HG02938 (cell line): ENCODE data around the gene MFSD11.
"Not testable (repeated sequence)": the region's sequence is repeated elsewhere in the genome, so short reads cannot be mapped to it uniquely, and the experiment has no call there.

Source experiments
- ATAC-seq: cut with Tn5 transposase; IDR thresholded peaks from one replicate; pipeline ENCODE4 v1.9.1; 2021; ENCODE audit warnings: mild to moderate bottlenecking, moderate library complexity; ENCODE audit not compliant: unreplicated experiment

Gene MFSD11

DNA sequence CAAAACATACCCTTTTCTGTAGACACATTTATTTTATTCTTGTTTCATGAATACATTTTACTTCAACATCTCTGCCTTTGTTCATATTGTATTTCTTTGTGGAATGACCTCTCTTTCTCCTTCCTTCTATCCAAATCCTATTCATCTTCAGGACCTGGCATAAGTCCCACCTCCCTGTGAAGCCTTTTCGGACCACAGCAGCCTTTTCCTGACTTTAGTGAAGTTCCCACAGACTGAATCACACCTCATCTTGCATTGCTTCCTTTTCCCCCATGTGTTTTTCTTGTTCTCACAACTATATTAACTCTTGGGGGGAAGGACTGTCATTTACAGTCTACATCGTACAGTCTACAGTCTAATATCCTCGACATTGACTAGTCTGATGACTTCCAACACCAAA lies 58.2 kb downstream of the MFSD11 start:
- ATAC-seq, result no peak

DNA sequence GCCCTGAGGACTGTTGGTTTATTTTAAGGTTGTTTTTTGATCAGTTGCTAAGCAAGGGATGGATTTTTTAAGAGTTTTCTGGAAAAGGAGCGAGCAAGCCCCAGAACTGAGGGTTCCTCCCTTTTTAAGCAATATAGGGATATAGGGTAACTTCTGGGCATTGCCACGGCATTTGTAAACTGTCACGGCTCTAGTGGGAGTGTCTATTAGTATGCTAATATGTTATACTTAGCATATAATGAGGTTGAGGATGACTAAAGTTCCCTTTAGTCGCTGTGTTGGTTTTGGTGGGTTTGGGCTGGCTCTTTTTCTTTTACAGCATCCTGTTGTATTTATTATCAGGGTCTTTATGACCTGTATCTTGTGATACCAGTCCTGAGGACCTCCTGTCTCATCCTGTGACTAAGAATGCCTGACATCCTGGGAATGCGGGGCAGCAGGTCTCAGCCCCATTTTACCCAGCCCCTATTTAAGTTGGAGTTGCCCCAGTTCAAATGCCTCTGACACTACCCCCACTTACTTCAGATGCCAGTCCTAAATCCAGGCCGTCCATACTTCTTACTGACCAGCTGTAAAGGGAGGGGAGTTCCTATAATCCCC lies 59.4 kb downstream of the MFSD11 start:
- ATAC-seq, result no peak

DNA sequence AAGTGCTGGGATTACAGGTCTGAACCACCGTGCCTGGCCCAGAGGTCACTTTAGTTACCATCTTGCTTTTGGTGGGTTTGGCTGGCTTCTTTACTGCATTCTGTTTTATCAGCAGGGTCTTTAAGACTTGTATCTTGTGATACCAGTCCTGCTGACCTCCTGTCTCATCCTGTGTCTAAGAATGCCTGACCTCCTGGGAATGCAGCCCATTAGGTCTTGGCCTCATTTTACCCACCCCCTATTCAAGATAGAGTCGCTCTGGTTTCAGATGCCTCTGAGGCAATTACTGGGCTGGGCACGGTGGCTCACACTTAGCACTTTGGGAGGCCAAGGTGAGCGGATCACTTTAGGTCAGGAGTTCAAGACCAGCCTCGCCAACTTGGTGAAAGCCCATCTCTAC lies 63.8 kb downstream of the MFSD11 start:
- ATAC-seq, result no peak

DNA sequence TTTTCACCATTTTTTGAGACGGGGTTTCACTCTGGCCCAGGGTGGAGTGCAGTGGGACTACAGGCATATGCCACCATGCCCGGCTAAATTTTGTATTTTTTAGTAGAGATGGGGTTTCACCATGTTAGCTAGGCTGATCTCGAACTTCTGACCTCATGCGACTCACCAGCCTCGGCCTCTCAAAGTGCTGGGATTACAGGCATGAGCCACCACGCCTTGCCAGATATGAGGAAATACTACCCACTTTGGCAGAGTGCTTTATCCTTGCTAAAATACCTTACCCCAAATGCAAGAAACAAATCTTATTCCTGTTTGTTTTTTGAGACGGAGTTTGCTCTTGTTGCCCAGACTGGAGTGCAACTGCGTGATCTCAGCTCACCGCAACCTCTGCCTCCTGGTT lies 67.4 kb downstream of the MFSD11 start:
- ATAC-seq, result no peak

DNA sequence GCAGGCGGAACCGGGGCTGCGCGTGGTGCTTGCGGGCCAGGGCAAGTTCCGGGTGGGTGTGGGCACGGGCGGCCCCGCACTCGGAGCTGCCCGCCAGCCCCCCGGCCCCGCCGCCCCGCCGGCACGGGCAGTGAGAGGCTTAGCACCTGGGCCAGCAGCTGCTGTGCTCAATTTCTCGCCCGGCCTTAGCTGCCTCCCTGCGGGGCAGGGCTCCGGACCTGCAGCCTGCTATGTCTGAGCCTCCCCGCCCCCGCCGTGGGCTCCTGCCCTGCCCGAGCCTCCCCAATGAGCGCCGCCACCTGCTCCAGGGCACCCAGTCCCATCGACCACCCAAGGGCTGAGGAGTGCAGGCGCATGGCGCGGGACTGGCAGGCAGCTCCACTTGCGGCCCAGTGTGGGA lies 68.2 kb downstream of the MFSD11 start:
- ATAC-seq, result not testable (repeated sequence)

DNA sequence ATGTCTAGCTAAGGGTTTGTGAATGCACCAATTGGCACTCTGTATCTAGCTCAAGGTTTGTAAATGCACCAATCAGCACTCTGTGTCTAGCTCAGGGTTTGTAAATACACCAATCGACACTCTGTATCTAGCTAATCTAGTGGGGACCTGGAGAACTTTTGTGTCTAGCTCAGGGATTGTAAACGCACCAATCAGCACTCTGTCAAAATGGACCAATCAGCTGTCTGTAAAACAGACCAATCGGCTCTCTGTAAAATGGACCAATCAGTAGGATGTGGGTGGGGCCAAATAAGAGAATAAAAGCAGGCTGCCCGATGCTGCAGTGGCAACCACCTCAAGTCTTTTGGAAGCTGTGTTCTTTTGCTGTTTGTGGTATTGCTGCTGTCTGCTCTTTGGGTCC lies 68.8 kb downstream of the MFSD11 start:
- ATAC-seq, result not testable (repeated sequence)

DNA sequence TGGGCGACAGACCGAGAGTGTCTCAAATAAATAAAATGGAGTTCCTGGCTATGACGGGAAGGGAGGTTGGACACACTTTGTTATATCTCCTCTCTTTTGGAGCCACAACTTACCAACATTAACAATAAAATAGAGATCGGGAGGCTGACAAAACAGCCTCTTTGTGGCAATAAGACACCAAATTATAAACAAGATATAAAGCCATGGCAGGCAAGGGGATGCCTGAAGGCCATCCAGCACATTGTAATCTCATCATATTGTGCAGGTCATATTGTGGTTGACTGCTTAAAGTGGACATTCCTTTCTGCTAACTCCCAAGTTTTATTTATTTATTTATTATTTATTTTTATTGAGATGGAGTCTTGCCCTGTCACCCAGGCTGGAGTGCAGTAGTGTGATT lies 70.4 kb downstream of the MFSD11 start:
- no peak for ATAC-seq

DNA sequence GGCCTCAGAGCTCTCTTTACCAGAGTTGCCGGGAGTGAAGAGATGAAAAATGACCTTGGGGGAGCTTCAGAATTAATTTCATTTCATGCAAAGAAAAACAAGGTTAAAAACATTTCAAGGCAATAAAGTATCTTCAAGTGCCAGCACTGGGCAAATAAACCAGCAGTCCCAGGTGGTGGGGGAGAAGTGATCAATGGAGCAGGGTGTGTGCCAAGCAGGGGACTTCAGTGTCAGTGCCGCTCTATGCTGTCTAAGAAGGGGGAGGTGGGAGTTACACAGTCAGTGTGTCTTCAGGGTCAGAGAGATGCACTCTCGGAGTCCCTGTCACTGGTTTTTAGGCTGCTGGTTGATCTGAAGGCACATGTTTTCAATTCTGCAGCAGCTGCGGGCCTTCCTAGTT lies 73.0 kb downstream of the MFSD11 start:
- ATAC-seq, result no peak

DNA sequence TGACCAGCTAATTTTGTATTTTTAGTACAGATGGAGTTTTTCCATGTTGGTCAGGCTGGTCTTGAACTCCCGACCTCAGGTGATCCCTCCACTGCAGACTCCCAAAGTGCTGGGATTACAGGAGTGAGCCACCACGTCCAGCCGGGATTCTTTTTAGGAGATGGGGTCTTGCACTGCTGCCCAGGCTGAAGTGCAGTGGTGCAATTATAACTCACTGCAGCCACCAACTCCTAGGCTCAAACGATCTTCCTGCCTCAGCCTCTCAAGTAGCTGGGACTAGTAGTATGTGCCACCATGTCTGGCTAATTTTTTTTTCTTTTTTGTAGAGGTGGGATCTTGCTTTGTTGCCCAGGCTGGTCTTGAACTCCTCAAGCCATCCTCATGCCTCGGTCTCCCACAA lies 73.9 kb downstream of the MFSD11 start:
- ATAC-seq, result no peak

DNA sequence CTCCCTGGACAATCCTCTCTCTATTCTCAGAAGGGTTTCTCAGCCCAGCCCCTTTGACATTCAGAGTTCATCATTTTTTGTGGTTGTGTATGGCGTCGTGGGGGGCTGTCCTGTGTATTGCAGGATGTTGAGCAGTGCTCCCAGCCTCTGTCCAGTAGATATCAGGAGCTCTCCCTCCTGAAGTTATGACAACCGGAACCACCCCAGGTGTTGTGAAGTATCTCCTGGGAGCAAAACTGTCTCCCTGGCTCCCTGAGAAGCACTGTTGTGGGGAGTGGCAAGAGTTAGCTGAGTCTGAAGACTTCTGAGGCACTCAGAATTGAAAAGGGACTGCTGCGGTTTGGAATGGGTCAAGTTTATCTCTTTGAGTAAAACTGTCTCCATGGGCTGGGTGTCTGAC lies 74.3 kb downstream of the MFSD11 start:
- ATAC-seq, result no peak

DNA sequence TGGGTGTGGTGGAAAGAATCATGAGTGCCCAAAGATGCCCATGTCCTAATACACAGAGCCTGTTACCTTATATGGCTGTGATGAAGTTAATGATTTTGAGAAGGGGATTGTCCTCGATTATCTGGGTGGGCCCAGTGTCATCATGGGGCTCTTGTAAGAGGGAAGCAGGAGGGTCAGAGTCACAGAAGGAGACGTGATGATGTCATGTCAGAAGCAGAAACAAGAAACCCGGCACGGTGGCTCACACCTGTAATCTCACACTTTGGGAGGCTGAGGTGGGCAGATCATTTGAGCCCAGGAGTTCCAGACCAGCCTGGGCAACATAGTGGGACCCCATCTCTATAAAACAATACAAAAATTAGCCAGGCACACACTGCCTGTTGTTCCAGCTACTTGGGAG lies 75.0 kb downstream of the MFSD11 start:
- no peak for ATAC-seq

DNA sequence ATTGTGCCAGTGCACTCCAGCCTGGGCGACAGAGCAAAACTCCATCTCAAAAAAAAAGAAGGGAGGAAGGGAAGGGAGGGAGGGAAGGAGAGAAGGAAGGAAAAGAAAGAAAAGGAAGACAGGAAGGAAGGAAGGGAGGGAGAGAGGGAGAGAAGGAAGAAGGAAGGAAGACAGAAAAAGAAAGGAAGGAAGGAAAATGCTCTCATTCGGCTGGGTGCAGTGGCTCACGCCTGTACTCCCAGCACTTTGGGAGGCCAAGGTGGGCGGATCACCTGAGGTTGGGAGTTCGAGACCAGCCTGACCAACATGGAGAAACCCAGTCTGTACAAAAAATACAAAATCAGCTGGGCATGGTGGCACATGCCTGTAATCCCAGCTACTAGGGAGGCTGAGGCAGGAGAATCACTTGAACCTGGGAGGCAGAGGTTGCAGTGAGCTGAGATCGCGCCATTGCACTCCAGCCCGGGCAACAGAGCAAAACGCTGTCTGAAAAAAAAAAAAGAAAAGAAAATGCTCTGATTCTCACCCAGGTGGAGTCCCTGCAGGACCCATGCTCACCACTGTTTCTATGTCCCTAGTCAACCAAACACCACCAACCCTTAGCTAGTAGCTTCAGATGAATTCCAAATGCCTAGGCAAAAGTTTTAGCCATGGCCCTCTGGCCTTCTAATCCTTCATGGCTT lies 78.1 kb downstream of the MFSD11 start:
- not testable (repeated sequence) for ATAC-seq

DNA sequence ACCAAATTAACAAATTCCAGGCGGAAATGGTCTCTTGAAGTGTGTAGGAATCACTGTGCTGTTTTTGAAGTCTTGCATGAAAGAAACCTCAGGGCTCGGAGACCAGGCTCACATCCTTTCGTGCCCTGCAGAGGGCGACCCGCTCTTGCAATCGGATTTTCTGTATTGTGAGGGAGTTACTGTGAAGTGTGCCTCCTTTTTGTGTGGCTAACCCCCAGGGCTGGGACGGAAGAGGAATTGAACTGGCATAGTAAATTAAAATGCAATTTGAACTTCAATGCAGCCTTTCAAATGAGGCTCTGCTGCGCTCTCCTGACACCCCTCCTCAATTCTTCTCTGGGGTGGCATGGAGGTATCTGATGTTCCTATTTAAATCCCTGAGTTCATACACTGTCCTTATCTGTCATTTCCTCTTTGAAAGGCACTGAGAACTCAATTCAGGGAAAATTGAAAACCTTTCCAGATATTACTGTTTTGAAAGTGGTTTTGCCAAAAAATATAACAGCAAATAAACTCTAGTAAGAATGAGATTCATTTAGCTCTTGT lies 78.7 kb downstream of the MFSD11 start:
- no peak for ATAC-seq

DNA sequence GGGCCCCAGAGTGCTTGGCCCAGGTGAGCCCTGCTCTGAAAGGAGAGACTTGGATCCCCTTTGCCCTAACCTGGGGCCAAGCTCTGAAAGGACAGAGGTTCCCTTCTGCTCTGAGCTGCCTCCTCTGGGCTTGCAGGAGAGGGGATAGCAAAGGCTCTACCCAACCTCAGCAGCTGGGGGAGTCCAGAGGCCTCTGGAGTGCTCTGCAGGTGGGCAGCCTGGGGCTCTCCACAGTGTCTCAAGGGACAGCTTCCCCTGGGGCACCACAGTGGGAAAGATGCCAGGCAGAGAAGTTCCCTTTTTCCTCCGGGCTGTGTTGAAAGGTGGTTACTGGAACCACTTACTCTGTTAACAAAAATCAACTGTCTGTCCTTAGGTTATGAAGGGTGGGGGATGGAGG lies 82.1 kb downstream of the MFSD11 start:
- no peak for ATAC-seq

DNA sequence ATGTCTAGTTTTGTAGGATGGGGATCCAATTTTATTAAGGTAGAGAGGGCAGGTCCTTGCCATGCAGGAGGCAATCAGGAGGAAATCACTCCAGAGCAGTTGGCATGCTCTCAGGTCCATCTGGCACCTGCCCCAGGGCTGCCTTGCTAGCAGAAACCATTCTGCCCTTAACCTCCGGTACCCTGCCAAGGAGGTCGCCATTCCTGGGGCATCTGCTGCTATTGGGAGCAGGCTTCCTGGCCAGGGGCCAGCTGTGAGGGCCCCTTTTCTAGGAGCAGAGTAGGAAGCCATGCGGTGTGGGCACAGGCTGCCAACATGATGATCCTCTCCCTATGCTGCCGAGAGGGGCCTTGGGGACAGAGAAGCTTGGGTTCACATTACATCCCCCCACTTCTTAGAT lies 82.6 kb downstream of the MFSD11 start:
- ATAC-seq, result no peak

DNA sequence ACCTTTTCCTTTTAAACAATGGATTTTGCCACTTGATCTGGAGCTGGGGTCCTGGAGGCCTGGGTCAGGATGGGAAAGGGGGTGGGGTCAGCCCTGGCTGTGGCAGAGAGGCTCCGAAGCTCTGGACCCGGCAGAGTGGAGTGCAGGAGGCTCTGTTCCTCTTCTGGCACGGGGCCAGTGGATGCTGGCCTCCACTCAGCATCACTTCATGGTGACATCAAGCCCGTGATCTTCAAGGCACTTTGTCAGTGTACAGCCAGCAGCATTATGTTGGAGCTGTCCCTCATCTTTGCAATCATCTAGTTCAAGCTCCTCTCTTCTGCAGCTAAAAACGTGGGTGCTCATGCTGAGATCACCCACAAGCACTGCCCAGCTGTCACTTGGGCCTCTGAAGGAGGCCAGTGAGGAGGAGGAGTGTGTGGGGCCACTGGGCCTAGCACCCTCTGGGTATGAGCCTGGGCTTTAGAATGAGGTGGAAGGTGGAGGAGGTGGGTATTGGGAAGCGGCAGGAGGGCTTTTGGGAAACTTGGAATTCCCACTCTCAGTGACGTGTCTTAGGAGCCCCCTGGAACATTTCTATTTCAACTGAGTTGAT lies 84.4 kb downstream of the MFSD11 start:
- no peak for ATAC-seq

DNA sequence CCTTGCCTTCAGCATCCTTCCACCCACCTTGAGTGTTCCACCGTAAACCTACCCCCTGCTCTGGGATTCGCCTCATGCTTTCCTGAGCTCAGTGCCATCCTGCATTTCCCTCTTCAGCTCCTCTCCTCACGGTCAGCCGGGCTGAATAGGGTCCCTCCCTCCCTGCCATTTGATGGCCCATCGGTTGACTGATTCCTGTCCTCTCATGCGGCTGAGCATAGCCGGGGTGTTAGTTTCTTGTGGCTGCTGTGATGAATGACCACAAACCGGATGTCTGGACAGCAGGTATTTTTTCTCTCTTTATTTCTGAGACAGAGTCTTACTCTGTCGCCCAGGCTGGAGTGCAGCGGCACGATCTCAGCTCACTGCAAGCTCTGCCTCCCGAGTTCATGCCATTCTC lies 86.2 kb downstream of the MFSD11 start:
- no peak for ATAC-seq

DNA sequence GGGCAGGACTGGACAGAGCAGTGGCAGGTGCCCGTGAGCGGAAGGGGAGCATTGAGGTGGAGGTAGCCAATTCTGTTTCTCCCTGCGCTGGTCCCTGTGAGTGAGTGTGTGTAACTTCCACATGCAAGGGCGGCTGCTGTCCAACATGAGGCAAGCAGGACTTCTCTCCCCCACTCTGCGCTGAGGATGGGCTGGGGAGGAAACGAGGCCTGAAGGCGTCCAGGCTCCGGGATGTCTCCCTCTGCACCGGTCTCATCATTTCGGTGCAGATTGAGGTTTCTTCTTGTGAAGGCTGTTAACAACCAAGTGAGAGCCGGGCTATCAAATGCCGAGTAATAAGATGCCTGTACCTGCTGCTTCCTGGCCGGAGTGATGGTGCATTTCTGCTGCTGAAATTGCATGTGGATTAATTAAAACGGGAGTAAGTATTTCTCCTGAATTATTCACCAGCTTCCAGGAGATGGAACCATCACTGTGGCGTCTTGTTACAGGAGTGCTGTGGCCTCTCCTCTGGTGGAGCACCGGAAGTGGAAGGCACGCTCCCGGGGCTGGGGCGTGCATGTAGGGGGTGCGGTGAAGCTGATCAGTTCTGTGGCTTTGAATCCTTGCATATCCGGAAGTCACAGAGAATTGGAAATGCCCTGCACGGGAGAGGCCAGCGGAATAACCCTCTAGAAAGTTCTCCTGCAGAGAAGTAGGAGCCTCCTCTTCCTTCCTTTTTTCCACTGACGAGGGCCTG lies 88.6 kb downstream of the MFSD11 start:
- ATAC-seq, result no peak

DNA sequence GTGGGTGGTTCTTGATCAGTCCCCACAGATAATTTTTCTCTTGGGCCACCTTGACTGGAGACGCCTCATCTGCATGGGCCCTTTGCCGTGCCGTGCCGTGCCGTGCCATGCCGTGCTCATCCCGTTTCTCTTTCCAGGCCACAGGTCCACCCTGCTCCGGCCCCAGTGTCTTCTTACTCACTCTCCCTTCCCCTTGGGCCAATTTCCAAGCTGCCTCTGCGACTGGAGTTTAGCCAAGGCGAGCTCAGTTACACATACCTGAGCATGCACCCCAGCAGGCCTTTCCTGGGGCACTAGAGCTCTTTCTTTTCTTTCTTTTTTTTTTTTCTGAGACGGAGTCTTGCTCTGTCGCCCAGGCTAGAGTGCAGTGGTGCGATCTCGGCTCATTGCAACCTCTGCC lies 89.8 kb downstream of the MFSD11 start:
- ATAC-seq, result no peak
